LNCaP clone FGC (cell line): ENCODE data around the gene KIF5B.

ENCODE experiments used
- DNase-seq: peaks from one replicate; pipeline ENCODE4 v3.0.0-alpha.2; 2011; ENCODE audit warnings: low read depth
- H3K4me3 ChIP-seq: 2 replicates; pipeline ENCODE4 v1.5.1; 2011; ENCODE audit warnings: mild to moderate bottlenecking, low read depth, low read length, control low read depth
- CTCF ChIP-seq: IDR thresholded peaks from 2 replicates; pipeline ENCODE4 v1.5.1; 2012; ENCODE audit warnings: mild to moderate bottlenecking; ENCODE audit not compliant: control insufficient read depth, insufficient read depth; ENCODE audit errors: extremely low read depth

KIF5B gene

DNA sequence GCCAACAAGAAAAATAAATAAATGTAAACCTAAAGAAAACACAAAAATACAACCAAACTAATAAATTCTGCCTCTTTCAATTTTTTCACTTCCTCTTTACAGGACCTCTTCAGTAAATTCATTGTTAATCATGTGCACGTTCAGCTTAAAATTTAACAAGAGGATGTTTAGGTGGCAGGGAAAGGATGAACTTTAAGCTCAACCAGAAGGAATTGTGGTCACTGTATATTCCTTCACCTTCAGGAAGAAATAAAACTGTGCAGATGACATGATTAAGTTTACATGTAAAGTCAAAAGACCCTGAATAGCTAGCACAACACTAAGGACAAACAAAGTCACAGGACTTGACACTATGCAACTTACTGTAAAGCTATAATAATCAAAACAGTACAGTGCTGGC is 33.0 kb downstream of the KIF5B start:
- TF ChIP-seq CTCF, result no peak
- no peak for DNase-seq
- H3K4me3 ChIP-seq, result no peak overlapping the region

GRCh38 chr10:32017044-32017443 is 39.2 kb downstream of the KIF5B start:
- H3K4me3 ChIP-seq, result no peak overlapping the region
- TF ChIP-seq CTCF, result no peak
- no peak for DNase-seq

GRCh38 chr10:32015386-32015785 is 40.8 kb downstream of the KIF5B start:
- H3K4me3 ChIP-seq, result no peak overlapping the region
- no peak for TF ChIP-seq CTCF
- no peak for DNase-seq

DNA sequence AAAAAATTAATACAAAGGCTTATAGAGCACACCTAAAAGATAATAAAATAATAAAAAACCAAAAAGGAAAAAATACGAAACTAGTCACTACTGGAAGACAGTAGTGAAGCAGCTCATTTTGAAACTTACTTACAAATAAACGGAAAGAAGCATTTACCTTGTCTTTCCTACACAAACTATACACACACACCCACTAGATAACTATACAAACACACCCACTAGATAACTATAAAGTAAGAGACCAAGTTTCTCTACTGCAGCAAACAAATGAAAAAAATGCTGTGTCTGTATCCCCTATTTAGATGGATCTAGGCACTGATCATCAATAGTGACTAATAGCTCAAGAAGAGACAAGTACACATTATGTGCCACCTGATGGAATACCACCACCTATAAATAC is 49.2 kb downstream of the KIF5B start:
- DNase-seq, result no peak
- H3K4me3 ChIP-seq, result no peak overlapping the region
- TF ChIP-seq CTCF, result no peak

DNA sequence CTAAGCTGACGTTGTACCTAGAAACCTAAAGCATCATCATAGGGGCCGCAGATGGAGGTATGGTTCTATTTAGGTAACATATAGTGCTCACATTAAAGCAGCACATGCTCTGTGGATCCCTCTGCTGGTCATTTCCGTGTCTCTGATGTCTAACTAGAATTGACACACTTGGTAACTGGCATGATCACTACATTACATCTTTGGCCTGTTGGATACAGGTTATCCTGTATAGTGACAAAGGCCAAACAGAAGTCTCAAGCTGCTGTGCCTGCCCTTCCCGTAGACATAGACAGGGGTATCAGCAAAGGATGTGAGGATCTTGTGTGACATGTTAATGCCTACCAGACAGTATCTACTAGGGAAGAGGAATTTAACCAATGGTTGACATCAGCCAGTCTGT is 51.2 kb downstream of the KIF5B start:
- TF ChIP-seq CTCF, result peak; percentile 60
- no peak overlapping the region for H3K4me3 ChIP-seq
- DNase-seq, result peak; percentile 13

DNA sequence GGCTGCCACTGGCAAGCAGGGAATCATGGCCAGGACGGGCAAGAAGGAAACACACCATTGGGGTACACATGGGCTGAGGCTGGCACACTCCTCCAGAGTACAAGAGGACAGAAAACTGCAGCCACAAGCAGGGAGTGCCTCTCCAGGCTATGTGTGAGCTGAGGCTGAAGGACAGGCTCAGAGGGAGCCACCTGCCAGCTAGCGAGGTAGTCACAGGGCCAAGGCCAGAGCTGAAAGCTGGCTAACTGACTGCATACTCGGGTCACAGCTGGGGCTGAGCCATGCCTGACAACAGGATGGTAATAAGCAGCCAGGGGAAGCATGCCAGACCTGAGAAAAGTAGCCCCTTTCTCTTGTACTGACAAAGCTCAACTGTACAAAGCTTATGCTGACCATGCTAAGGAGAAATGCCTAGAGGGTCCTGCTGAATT is 52.0 kb downstream of the KIF5B start:
- DNase-seq, result no peak
- no peak for TF ChIP-seq CTCF
- no peak overlapping the region for H3K4me3 ChIP-seq

- TF ChIP-seq CTCF, result no peak
- H3K4me3 ChIP-seq, result no peak overlapping the region
- DNase-seq, result no peak
These were observed 53.7 kb downstream of the KIF5B start for GRCh38 chr10:32002531-32002930.
